Endothelial cell of umbilical vein (primary cell): ENCODE results near the gene PLEKHG3. TPM values are rescaled to one million over a fixed set of nuclear protein-coding genes. Genes with fewer than 3 reads are reported as not detected.

Experiments used
- BruUV-seq: library from RNA; stranded (reverse); fragments of 400-500 nt; replicated peaks from 2 replicates; lab custom pipeline; 2021; lab: Mats Ljungman, UMichigan
- CTCF ChIA-PET: fragments of 300-600, 350-600 bp; sonication (Branson Sonifier 250); formaldehyde crosslinking; loops from one replicate; lab custom pipeline; 2021; ENCODE audit warnings: antibody characterized with exemption, inconsistent platforms; lab: Charles Lee
- POLR2A ChIA-PET: fragments of 300-600, 350-600 bp; sonication (Branson Sonifier 250); formaldehyde crosslinking; loops from one replicate; lab custom pipeline; 2021; ENCODE audit warnings: antibody characterized with exemption, inconsistent platforms; lab: Charles Lee
- DNase-seq: peaks from one replicate; pipeline ENCODE4 v3.0.0-alpha.2; 2011; ENCODE audit warnings: low read depth, low spot score
- FAIRE-seq: peaks from 2 replicates; lab custom pipeline; 2011; peaks lifted over from hg19 to GRCh38; lab: Jason Lieb, UNC
- H2AFZ ChIP-seq: 2 replicates; pipeline ENCODE4 v1.6.0; 2012; ENCODE audit warnings: low read depth, low read length, control low read depth, inconsistent platforms
- H3K27ac ChIP-seq: 2 replicates; pipeline ENCODE4 v1.5.1; 2011; ENCODE audit warnings: low read depth, mild to moderate bottlenecking, control low read depth, low read length, moderate library complexity; ENCODE audit not compliant: insufficient read depth
- H3K27me3 ChIP-seq, 2 experiments: 2 replicates each; pipeline versions ENCODE4 v1.6.0 to v1.6.1; 2011; ENCODE audit warnings: low read length in 2 of 2, mixed read lengths in 1 of 2; ENCODE audit not compliant: control insufficient read depth in 2 of 2, insufficient read depth in 2 of 2
- H3K36me3 ChIP-seq, 2 experiments: 2 replicates in 1 of 2; 3 replicates in 1 of 2; pipeline ENCODE4 v1.5.1; 2011; ENCODE audit warnings: low read length in 2 of 2, mild to moderate bottlenecking in 1 of 2, moderate library complexity in 1 of 2; ENCODE audit not compliant: control insufficient read depth in 2 of 2, insufficient read depth in 2 of 2; ENCODE audit errors: extremely low read depth in 1 of 2
- H3K4me1 ChIP-seq: 3 replicates; pipeline ENCODE4 v1.5.1; 2011; ENCODE audit warnings: mild to moderate bottlenecking, low read length; ENCODE audit not compliant: control insufficient read depth, insufficient read depth; ENCODE audit errors: extremely low read depth
- H3K4me2 ChIP-seq: 2 replicates; pipeline ENCODE4 v1.6.1; 2011; ENCODE audit warnings: low read length, control low read depth, mixed read lengths; ENCODE audit not compliant: insufficient read depth
- H3K4me3 ChIP-seq, 3 experiments: fragments of 200-600 bp in 1 of 3; sonication (generic), shearing (Covaris generic) in 1 of 3; replicated peaks in 1 of 3; 2 replicates each; pipeline ENCODE4 v1.5.1; 2011 to 2016; ENCODE audit warnings: control low read depth in 3 of 3, low read length in 3 of 3, mild to moderate bottlenecking in 2 of 3, inconsistent platforms in 1 of 3, low read depth in 1 of 3, moderate library complexity in 1 of 3; ENCODE audit not compliant: insufficient read depth in 1 of 3
- H3K79me2 ChIP-seq: 2 replicates; pipeline ENCODE4 v1.6.0; 2012; ENCODE audit warnings: low read length, inconsistent platforms; ENCODE audit not compliant: control insufficient read depth, insufficient read depth
- H3K9ac ChIP-seq: replicated peaks from 2 replicates; pipeline ENCODE3; 2011; ENCODE audit warnings: low read length, control low read depth; ENCODE audit not compliant: insufficient read depth; ENCODE audit errors: extremely low read depth
- H3K9me1 ChIP-seq: replicated peaks from 3 replicates; pipeline ENCODE4 v1.6.0; 2011; ENCODE audit warnings: mild to moderate bottlenecking, low read length; ENCODE audit not compliant: control insufficient read depth, insufficient read depth; ENCODE audit errors: extremely low read depth
- H3K9me3 ChIP-seq: replicated peaks from 2 replicates; pipeline ENCODE4 v1.5.1; 2012; ENCODE audit warnings: low read length, inconsistent platforms; ENCODE audit not compliant: control insufficient read depth, insufficient read depth
- H4K20me1 ChIP-seq: replicated peaks from 2 replicates; pipeline ENCODE3; 2011; ENCODE audit warnings: mild to moderate bottlenecking, low read length; ENCODE audit not compliant: control insufficient read depth, insufficient read depth; ENCODE audit errors: extremely low read depth
- EZH2 ChIP-seq: IDR thresholded peaks from 2 replicates; pipeline ENCODE4 v1.6.1; 2012; ENCODE audit warnings: borderline replicate concordance, low read depth, mild to moderate bottlenecking, moderate library complexity, low read length, inconsistent platforms; ENCODE audit not compliant: severe bottlenecking
- GATA2 ChIP-seq: IDR thresholded peaks from 2 replicates; pipeline ENCODE4 v1.7.0; 2011; ENCODE audit warnings: low read depth, mild to moderate bottlenecking, moderate library complexity, mixed read lengths, low read length; ENCODE audit not compliant: insufficient read length, insufficient read depth
- JUN ChIP-seq: IDR thresholded peaks from 2 replicates; pipeline ENCODE4 v1.6.1; 2011; ENCODE audit warnings: borderline replicate concordance, low read depth; ENCODE audit not compliant: insufficient read length, insufficient read depth
- MYC ChIP-seq: IDR thresholded peaks from one replicate; pipeline ENCODE4 v1.6.1; 2011; ENCODE audit warnings: mild to moderate bottlenecking, low read depth, low read length
- POLR2A ChIP-seq: IDR thresholded peaks from 2 replicates; pipeline ENCODE4 v1.6.1; 2012; ENCODE audit warnings: low read depth, mild to moderate bottlenecking, control low read depth, low read length
- POLR2AphosphoS5 ChIP-seq: IDR thresholded peaks from 2 replicates; pipeline ENCODE4 v1.6.1; 2012; ENCODE audit warnings: low read depth, mild to moderate bottlenecking, control low read depth, low read length, moderate library complexity; ENCODE audit not compliant: insufficient read depth
- dilution Hi-C: fragments of 300-500 bp; cut with MboI; formaldehyde crosslinking; loops from one replicate; pipeline ENCODE4 v1.15.0; 2019; ENCODE audit warnings: low sequenced_read_pairs; ENCODE audit not compliant: extremely low pct_ligation_motif_present
- intact Hi-C: fragments of 100-400 bp; cut with micrococcal nuclease; formaldehyde crosslinking; loops from one replicate; pipeline ENCODE4 v1.10.0; 2022
- polyA plus RNA-seq, 4 experiments: library from polyadenylated mRNA; depleted of rRNA in 3 of 4; stranded (reverse) in 3 of 4; unstranded in 1 of 4; fragments of >200 nt; gene quantifications; 2 replicates each; pipeline versions ENCODE4 v1.2.1 to v1.2.3, GENCODE V29; 2011 to 2012; ENCODE audit warnings: missing spikeins in 1 of 4
- total RNA-seq: library from RNA; stranded (reverse); gene quantifications from 2 replicates; pipeline ENCODE4 v1.2.3, GENCODE V29; 2021
- TF ChIP-seq, protein P1 (sequence below): IDR thresholded peaks from 2 replicates; pipeline ENCODE4 v1.6.1; 2011; ENCODE audit not compliant: insufficient read depth, insufficient read length
- TF ChIP-seq, protein P2 (sequence below), 2 donors: IDR thresholded peaks; 1 replicate in 1 of 2; 2 replicates in 1 of 2; pipeline ENCODE4 v1.5.1; 2011; ENCODE audit warnings: low read length in 2 of 2, mild to moderate bottlenecking in 2 of 2, moderate library complexity in 2 of 2, control low read depth in 1 of 2, inconsistent platforms in 1 of 2, low read depth in 1 of 2; ENCODE audit not compliant: insufficient read depth in 1 of 2; ENCODE audit errors: extremely low read depth in 1 of 2

PLEKHG3 gene
- total and polyA plus RNA-seq, 2 donors (not counting 3 experiments of a cell fraction or from before 2014, with no cell fraction given): 6.6 to 8.0 TPM

DNA sequence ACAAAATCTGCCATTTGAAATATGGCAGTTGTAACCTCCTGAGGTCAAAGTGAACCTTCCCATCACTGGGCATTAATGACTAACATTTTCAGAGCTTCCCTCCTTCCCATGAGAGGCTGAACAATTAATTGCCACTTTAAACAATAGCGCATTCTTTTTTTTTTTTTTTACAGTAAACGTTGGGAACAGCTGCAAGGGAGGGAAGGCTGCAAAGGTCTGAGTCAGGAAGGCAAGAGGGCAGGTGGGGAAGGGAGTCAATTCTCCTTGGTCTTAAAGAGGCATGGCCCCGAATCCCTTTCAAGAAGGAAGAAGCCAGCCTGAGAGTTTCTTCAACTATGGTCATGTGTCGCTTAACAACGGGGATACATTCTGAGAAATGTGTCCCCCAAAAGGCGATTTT, 41.0 kb upstream of the PLEKHG3 start:
- CTCF ChIA-PET: interaction anchor here (0.9 kb wide), 1 partner anchor 229 kb away, joined by 3 read pairs; no protein-coding TSS in a partner anchor

More for the DNA sequence above, 41.0 kb upstream of the PLEKHG3 start:
- H3K4me3 ChIP-seq: no peak overlapping the region
- no peaks in the 10 kb centered on the region for H4K20me1 ChIP-seq
- peaks cover 0 to 3% of the 10 kb centered on the region in 2 experiments for H3K27me3 ChIP-seq
- POLR2A ChIA-PET: no interaction called here
- peak overlapping the region; percentile 16 for H3K9ac ChIP-seq
- intact Hi-C loops (no loop called here), dilution Hi-C loops (no loop called here)
- no peaks in the 10 kb centered on the region for H3K9me1 ChIP-seq
- H3K4me2 ChIP-seq: no peak overlapping the region
- H3K4me1 ChIP-seq: no peaks in the 10 kb centered on the region
- FAIRE-seq (no peak), DNase-seq (peak; percentile 59)
- no peaks in the 10 kb centered on the region for H3K9me3 ChIP-seq
- no TSS peak for BruUV-seq
- H3K27ac ChIP-seq: no peak overlapping the region
- H2AFZ ChIP-seq: no peak overlapping the region
- H3K79me2 ChIP-seq: no peaks in the 10 kb centered on the region
- H3K36me3 ChIP-seq: no peaks in the 10 kb centered on the region
- TF ChIP-seq, protein P1, sequence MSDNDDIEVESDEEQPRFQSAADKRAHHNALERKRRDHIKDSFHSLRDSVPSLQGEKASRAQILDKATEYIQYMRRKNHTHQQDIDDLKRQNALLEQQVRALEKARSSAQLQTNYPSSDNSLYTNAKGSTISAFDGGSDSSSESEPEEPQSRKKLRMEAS: no peak
- TF ChIP-seq GATA2: no peak
- TF ChIP-seq EZH2: no peak
- TF ChIP-seq MYC: no peak
- no peak for TF ChIP-seq JUN
- TF ChIP-seq POLR2A: no peak
- no peak for TF ChIP-seq POLR2AphosphoS5
- TF ChIP-seq, protein P2, sequence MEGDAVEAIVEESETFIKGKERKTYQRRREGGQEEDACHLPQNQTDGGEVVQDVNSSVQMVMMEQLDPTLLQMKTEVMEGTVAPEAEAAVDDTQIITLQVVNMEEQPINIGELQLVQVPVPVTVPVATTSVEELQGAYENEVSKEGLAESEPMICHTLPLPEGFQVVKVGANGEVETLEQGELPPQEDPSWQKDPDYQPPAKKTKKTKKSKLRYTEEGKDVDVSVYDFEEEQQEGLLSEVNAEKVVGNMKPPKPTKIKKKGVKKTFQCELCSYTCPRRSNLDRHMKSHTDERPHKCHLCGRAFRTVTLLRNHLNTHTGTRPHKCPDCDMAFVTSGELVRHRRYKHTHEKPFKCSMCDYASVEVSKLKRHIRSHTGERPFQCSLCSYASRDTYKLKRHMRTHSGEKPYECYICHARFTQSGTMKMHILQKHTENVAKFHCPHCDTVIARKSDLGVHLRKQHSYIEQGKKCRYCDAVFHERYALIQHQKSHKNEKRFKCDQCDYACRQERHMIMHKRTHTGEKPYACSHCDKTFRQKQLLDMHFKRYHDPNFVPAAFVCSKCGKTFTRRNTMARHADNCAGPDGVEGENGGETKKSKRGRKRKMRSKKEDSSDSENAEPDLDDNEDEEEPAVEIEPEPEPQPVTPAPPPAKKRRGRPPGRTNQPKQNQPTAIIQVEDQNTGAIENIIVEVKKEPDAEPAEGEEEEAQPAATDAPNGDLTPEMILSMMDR (IDR thresholded peaks at IDR 0.05; ENCODE audit: extremely low read depth in 1 of 2, insufficient read depth in 1 of 2, low read depth in 1 of 2, low read length in 2 of 2): no peak
